HG03342 (cell line): ENCODE data around the gene OIT3.

Experiments
- ATAC-seq: cut with Tn5 transposase; IDR thresholded peaks from one replicate; pipeline ENCODE4 v1.9.1; 2021; ENCODE audit warnings: mild to moderate bottlenecking, moderate library complexity; ENCODE audit not compliant: unreplicated experiment

The OIT3 gene

DNA sequence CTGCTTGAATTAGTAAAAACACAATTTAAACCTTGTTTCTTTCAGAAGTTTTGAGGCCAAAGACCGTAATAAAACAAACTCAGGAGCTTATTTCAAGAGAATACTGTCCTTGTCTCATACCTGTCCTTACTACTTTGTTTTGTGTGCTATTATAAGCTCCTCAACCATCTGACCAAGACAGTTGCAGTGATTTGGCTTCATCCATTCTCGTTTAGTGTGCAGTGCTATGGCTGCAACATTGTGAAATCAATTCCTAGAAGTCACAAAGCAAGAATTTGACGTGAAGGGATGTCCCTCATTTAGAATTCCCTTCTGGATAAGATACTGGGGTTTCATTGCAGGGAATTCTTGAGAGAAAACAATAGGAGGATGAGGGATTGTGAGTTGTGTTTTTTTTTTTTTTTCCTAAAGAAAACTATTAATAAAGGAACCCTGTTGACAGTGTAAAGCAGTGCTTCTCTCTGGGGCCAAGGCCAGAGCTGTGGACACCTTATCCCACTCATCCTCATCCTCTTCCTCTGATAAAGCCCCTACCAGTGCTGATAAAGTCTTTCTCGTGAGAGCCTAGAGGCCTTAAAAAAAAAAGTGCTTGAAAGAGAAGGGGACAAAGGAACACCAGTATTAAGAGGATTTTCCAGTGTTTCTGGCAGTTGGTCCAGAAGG is at the start of gene OIT3:
Gene OIT3, plus strand, starts transcription at position 604 of the 663 bp plus-strand sequence. CDS start 60 bp downstream, outside the sequence.
- no peak for ATAC-seq

DNA sequence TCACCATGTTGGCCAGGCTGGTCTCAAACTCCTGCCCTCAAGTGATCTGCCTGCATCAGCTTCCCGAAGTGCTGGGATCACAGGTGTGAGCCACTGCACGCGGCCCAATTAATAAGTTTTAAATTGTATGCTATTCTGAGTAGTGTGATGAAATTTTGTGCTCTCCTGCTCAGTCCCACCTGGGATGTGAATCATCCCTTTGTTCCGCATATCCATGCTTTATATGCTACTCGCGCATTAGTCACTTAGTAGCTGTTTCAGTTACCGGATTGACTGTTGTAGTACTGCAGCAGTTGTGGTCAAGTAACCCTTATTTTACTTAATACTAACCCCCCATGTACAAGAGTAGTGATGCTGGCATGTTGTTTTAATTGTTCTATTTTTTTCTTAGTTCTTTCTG is 47.3 kb upstream of the OIT3 start:
- ATAC-seq, result no peak

DNA sequence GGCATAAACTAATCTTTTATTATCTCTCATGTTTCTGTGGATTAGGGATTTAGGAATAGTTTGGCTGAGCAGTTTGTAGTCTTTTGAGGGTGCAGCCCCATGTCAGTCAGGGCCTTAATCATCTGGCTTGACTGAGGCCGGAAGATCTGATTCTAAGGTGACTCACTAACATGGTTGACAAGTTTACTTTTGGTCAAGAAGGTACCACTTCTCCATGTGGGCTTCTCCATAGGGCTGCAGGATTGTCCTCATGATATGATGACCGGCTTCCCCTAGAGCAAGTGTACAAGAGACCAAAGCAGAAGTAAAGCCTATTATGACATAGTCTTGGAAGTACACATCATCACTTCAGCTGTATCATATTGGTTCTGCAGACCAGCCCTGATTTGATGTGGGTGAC is 45.9 kb upstream of the OIT3 start:
- ATAC-seq, result no peak

DNA sequence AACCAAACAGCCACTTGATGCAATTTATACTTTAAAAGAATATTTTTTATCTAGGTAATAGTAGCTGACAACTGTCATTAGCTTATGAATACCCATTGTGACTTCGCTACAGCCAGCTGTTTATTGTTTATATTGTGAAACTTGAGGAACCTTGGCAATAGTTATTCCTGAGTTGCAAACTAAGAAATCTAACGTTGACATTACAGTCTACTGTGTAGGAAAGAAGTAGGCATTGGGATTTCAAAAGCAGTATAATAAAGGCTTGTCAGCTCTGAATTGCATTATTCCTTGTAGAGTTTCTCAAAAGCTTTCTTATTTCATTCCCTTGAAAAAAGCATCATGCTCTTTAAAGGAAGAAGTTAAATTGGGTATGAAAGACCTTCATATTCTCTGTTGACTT is 42.7 kb upstream of the OIT3 start:
- no peak for ATAC-seq

DNA sequence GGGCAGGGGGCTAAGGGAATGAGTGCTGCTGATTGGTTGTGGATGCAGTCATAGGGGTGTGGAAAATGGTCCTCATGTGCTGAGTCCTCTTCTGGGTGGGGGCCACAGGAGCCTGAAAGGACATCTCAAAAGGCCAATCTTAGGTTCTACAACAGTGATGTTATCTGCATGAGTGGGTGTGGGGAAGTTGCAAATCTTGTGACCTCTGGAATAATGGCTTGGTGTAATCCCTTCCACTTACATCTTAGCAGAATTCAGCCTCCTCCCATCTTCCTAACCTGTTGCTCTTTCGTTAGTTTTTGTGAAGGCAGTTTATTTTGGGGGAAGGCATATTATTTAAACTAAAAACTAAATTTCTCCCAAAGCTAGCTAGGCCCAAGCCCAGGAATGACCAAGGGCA is 42.0 kb upstream of the OIT3 start:
- ATAC-seq, result no peak

DNA sequence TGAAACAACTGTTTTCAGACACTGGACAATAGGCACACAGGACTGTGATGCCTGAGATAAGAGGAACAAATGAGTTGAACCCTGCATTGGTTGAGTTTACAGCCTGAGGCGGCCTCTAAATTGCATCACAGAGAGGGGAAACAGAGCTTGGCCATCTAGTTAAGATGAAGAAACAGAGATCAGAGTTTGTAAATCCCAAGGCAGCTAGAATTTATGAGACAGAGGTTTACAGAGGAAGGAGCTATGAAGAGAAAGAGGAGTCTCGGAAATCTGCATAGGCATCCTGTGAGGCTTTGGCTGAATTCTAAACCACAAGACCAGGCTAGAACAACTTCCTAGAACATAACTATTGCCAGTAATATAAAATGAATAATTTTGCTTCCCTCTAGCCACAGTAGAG is 41.0 kb upstream of the OIT3 start:
- no peak for ATAC-seq

DNA sequence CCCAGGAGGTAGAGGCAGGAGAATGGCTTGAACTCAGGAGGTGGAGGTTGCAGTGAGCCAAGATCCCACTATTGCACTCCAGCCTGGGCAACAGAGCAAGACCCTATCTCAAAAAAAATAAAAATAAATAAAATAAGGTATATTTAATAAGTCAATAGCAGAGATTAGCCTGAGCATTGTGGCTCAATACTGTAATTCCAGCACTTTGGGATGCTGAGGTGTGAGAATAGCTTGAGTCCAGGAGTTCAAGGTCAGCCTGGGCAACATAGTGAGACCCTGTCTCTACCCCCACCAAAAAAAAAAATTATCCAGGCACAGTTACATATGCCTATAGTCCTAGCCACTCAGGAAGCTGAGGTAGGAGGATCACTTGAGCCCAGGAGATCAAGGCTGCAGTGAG is 38.4 kb upstream of the OIT3 start:
- ATAC-seq, result no peak

DNA sequence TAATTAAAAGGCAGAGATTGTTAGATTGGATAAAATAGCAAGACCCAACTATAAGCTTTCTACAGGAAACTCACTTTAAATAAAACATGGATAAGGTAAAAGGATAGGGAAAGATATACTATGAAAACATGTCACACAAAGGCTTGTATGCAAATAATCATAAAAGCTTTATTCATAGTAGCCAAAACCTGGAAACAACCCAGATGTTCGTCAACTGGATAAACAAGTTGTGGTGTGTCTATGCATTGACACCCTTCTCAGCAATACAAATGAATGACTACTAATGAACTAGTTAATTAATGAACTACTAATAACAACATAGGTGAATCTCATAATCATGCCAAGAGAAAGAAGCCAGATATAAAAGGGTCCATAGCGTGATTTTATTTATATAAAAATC is 37.7 kb upstream of the OIT3 start:
- ATAC-seq, result no peak

DNA sequence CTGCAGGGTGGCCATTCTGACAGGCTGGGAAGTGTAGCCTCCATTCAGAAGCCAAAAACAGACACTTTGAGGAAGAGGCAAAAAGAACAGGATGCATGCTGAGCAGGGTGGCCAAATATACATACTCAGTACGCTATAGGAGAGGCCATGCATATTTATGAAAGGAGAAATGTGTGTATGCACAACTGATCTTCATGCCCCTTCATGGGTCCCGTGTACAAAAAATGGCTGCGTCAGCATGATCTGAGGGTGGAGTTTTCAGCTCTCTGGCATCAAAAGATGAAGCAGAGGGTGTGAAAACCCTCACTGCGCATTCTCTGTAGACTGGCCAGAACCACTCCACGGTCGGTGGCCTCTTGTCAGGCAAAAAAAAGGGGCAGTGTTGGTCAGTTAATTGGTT is 35.5 kb upstream of the OIT3 start:
- ATAC-seq, result no peak

DNA sequence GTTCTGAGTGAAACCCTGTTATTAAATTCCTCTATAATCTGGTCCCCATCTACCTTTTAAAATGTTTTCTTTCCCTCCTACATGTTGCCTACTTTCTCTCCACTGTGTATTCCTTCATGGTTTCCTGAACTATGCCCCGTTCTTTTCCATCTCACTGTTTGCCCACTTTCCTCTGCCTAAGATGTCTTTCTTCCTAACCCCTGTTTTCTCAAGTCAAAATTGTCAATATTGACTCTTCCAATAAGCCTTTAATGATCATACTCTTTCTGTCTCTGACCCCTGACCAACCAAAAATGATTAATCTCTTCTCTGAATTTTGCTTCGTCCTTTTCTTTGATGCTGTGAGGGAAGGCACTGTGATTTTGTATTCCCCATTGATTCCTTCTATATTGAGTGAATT is 30.6 kb upstream of the OIT3 start:
- ATAC-seq, result no peak

DNA sequence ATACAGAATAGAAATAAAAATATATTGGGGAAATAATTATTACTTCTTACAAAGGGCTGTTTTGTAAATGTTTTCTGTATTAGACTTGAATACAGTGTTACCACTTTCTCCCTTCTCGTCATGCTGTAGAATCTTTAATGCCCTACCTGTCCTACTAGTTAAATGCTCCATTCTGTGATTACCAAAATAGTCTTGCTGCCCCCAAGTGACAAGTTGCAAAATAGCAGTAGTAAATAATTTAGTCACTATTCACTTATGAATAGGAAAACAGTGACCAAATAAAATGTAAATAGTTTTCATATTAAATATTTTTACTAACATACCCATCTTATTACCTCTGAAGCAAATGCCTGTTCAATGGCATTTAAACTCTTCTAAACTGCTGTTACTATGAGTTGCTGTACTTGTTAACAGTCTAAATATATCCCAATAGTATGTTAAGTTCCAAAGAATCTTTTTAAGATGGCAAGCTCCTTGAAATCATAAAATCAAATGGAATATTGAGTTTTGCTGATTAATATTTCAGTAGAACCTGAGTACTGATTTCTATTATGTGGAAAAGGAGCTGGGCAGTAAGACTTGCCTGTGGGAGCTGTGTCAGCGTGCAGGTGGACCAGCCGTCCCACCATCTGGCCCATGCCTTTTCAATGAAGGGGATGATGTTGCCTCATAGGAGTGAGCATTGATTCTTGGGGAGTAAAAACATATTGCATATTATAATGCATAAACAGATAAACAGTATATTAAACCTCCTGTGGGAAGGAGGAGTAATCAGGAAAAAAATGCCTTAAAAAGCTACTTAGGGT is 18.1 kb upstream of the OIT3 start:
- ATAC-seq, result no peak

DNA sequence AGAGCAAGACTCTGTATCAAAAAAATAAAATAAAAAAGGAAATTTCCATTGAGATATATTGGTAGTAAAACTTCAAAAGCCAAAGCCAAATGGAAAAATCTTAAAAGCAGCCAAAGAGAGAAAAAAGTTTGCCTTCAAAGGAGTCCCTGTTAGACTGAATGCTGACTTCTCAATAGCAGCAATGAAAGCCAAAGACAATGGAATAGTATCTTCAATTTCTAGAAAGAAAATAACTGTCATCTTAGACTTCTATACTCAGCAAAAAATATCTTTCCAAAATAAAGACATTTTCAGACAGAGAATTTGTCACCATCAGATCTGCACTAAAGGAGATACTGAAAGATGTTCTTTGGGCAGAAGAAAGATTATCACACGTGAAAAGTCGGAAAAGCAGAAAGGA is 14.3 kb upstream of the OIT3 start:
- no peak for ATAC-seq

DNA sequence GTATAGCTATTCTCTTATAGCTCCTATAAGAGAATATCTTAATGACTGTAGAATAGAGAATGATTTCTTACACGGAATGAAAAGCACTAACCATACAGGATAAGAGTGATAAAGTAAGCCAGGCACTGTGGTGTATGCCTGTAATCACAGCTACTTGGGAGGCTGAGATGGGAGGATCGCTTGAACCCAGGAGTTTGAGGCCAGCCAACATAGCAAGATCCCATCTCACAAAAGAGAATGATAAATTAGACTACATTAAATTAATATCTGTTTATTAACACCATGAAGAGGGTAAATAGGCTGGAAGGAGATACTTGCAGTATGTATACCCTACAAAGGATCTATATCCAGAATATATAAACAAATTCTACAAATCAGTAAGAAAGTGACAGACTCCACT is 12.2 kb upstream of the OIT3 start:
- ATAC-seq, result no peak

DNA sequence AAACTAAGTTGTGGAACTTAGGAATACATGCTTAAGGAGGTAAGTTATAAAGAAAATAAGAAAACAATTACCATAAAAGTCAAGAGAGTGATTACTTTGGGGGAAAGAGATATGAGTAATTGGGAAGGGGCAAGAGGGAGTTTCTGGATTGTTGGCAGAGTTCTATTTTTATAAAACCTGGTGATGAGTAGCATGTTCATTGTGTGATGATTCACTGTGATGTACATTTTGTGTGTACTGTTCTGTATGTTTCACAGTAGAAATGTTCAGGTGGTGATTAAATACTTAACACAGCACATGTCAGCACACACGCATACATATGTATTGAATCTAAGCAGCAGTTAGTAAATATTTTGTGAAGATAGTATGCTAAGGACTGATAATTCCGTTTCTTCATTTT is 9.7 kb upstream of the OIT3 start:
- no peak for ATAC-seq

DNA sequence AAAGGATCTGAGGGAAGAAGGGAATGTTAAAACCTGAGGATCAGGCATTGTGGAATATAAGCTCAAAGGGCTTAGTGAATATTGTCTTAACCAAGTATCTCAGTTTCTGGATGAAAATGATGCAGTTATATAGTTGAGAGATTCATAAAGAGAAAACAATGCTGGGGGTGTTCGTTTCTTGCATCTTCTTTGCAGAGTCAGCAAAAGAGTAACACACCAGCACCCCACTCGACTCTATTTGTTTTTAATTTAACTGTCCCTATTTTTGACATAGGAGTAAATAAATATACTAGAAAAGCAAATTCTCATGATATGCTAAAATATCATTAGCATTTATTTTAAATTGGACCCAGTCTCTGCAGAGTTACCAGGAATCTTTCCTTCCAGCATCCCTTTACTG is 7.6 kb upstream of the OIT3 start:
- ATAC-seq, result no peak

DNA sequence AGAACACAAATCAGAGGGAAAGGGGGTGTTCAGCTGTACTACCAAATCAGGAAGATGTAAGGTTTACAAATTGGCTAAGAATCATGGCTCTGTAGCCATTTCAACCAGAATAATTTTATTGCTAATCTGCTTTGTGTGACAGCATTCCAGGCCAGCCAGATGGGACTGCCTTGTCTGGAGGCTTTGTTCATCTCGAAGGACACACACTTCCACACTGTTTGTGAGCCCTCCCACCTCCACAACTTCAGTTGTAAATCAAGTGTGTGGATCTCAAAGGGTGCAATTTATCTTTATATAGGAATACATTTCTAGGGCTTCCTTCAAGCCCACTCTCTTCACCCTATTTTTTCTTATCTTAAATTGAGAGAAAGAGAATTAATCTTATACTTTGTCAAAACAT is 6.9 kb upstream of the OIT3 start:
- ATAC-seq, result no peak

DNA sequence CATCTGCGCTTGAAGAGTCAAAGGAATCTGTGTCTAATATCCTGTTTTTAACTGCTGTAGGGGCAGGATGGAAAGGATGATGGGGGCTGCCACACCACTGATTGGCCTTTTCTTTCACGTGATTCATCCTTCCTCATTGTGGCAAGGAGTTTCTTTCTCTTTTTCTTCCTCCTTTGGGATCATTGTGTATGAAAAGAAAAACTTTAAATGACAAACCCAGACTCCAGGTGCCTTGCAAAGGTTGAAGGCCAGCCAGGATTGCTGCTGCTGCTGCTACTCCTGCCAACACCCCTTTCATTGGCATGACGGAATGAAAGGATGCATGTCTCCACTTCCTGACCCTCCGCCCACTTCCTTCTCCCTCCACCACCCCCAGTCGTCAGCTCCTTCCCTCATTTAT is 6.5 kb upstream of the OIT3 start:
- ATAC-seq, result no peak

DNA sequence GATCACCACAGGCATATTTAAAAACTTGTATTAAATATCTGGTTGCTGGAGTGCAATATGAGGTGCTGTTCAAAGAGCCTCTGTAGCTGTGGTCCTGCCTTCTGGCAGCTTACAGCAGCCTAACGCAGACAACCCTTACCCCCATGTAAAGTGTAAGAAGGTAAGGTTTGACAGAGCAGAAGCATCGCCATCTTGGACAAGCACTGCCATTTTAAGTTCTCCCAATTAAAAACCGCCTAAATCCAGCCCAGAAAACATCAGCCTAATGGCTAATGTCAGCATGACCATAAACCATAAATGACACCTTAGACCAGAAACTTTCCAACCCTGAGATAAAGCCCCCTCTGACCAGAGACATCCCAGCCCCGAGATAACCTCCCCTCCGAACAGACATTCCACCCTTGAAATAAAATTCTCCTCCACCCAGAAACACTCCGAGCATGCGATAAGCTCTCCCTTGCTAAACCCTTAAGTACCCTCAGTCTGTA is 5.3 kb upstream of the OIT3 start:
- no peak for ATAC-seq

DNA sequence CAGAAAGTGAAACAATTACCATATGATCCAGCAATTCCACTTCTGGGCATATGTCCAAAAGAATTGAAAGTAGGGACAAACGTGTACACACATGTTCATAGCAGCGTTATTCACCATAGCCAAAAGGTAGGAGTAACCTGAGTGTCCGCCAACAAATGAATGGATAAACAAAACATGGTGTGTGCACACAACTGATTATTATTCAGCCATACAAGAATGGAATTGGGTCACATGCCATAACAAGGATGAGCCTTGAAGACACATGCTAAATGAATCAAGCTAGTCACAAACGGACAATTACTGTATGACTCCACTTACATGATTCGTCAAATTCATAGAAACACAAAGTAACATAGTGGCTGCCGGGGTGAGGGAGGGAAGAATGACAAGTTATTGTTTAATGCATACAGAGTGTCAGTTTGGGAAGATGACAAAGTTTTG is 4.1 kb upstream of the OIT3 start:
- no peak for ATAC-seq

DNA sequence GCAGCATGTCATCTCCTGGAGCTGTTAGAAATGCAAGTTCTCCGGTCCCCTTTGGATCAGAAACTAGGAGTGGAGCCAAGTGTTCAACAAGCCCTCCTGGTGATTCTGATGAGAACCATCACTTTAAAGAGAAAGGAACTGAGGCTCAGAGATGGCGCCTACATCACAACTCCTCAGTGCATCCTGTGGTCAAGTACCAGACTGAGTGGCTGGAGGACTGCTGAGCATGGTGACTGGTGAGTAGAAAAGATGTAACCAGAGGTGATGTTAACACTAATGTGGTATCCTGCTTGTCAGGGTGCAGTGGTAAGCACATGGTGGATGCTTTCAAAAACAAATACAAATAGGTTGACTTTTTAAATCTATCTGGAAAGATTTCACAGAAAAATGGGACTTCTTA is 3.5 kb upstream of the OIT3 start:
- ATAC-seq, result no peak

DNA sequence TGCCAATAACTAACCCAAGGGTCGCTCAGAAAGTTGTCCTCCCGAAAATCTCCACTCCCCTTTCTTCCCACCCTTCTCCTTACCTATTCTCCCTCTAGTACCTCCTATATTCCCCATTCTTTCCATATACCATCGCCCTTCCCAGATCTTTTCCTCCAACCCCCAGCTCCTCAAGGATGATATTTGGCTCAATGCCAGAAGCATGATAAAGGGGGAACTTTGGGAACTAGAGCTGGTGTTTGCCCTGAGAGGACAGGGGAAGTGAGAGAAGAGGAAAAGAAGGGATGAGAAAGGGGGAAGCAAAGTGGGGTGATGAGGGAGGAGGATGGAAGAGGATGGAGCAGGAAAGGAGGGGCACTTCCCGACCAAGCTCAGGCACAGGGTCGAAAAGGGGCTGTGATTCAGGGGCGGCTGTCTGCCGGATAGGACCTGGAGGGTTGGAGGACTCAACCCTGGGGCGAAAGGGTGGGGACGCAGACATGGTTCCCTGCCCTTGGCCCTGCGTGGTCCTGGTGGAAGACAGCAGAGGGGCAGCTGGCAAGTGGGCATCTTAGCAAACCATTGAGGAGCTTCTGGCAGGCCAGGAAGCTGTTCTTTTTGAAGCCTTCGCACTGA is 1.8 kb downstream of the OIT3 start:
- ATAC-seq, result no peak

DNA sequence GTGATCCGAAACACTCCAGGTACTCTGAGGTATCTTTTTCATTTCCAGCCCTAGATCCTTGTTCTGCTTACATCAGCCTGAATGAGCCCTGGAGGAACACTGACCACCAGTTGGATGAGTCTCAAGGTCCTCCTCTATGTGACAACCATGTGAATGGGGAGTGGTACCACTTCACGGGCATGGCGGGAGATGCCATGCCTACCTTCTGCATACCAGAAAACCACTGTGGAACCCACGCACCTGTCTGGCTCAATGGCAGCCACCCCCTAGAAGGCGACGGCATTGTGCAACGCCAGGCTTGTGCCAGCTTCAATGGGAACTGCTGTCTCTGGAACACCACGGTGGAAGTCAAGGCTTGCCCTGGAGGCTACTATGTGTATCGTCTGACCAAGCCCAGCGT is 5.1 kb downstream of the OIT3 start:
- no peak for ATAC-seq
